ENCODE measurements around the gene ARHGAP26.

ARHGAP26 gene

DNA sequence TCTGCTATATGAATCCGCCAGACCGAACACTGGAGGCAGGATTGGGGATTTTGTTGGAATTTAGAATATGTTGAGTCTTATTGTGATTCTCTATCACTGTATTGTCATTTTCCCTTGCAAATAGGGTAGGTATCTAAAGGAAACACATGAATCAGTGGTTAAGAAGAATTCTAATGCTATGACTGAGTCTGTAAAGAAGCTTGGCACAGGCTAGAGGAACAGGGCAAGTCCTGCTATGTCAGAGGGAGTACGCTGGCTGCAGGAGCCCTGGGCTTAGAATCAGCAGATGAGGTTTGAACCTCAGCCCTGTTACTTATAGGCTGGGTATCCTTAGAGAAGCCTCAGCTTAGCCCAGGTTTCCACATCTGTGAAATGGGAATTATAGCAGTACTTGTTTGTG, 435.2 kb downstream of the ARHGAP26 start:
- no peak for DNase-seq (ENCODE audit: low spot score)
- TF ChIP-seq, protein P1, sequence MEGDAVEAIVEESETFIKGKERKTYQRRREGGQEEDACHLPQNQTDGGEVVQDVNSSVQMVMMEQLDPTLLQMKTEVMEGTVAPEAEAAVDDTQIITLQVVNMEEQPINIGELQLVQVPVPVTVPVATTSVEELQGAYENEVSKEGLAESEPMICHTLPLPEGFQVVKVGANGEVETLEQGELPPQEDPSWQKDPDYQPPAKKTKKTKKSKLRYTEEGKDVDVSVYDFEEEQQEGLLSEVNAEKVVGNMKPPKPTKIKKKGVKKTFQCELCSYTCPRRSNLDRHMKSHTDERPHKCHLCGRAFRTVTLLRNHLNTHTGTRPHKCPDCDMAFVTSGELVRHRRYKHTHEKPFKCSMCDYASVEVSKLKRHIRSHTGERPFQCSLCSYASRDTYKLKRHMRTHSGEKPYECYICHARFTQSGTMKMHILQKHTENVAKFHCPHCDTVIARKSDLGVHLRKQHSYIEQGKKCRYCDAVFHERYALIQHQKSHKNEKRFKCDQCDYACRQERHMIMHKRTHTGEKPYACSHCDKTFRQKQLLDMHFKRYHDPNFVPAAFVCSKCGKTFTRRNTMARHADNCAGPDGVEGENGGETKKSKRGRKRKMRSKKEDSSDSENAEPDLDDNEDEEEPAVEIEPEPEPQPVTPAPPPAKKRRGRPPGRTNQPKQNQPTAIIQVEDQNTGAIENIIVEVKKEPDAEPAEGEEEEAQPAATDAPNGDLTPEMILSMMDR (IDR thresholded peaks at IDR 0.05; ENCODE audit: extremely low read depth, insufficient read depth, missing control alignments), result no peak
- in situ Hi-C loops (cut with MboI; ENCODE audit: low pct_unique_long_range_greater_than_20kb, low sequenced_read_pairs, unreplicated experiment), result loop anchor here (25.0 kb wide), 1 partner anchor 193 kb away; no protein-coding TSS in a partner anchor

DNA sequence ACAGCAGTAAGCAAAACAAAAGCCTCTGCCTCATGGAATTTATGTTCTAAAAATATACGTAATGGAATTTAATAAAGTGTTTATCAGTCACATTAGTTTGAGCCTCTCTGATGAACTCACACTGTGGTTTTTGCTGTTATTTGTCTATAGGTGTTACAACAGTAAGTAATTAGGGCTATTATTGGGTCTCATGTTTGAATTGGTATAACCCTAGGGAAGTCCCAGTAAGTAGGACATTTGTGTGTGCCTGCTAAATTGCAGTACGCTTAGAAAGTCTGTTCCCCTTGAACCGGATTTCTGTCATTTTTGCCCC, 435.7 kb downstream of the ARHGAP26 start:
- in situ Hi-C loops (cut with MboI; ENCODE audit: low pct_unique_long_range_greater_than_20kb, low sequenced_read_pairs, unreplicated experiment), result loop anchor here (25.0 kb wide), 1 partner anchor 194 kb away; no protein-coding TSS in a partner anchor
- TF ChIP-seq, protein P1 (IDR thresholded peaks at IDR 0.05; ENCODE audit: extremely low read depth, insufficient read depth, missing control alignments), result no peak
- DNase-seq (ENCODE audit: low spot score), result no peak

DNA sequence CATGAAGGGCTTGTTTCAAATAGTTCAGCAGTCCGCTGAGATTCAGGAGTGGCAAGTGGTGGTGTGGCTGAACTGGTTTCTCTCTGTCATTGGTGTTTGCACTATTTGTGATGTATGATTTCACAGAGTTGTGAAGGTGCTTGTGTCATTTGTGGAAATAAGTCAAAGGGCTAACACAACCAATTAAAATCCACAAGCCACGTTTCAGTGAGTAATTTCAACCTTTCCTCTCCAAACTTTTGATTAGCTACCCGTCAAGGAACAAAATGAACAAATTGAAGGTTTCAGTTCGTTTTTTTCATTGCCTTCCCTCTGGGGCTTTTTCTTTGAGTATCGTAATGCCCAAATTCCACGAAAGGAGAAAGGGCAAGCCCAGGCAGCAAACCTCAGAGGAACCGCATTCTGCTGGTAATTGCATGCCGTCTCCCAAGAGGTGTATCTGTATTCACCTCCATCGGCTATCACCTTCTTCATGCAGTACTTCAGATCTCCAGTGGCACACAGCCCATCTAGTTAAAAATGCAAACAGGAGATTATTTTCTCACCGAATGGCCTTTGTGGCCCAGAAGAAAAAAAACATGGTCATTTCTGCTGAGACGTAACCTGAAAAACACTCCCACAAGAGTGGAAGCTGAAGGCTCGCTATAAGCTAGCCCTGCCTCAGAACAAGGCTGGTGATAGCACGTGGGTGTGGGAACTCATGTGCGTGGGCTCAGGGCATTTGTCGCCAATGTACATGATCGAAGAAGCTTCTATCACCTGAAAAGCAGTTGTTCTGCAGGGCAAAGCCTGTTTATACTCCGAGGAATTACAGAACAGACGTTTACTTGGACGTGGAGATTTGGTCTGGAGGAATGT, 436.2 kb downstream of the ARHGAP26 start:
- TF ChIP-seq, protein P1 (IDR thresholded peaks at IDR 0.05; ENCODE audit: extremely low read depth, insufficient read depth, missing control alignments), result no peak
- in situ Hi-C loops (cut with MboI; ENCODE audit: low pct_unique_long_range_greater_than_20kb, low sequenced_read_pairs, unreplicated experiment), result loop anchor here (25.0 kb wide), 1 partner anchor 194 kb away; no protein-coding TSS in a partner anchor
- no peak for DNase-seq (ENCODE audit: low spot score)

DNA sequence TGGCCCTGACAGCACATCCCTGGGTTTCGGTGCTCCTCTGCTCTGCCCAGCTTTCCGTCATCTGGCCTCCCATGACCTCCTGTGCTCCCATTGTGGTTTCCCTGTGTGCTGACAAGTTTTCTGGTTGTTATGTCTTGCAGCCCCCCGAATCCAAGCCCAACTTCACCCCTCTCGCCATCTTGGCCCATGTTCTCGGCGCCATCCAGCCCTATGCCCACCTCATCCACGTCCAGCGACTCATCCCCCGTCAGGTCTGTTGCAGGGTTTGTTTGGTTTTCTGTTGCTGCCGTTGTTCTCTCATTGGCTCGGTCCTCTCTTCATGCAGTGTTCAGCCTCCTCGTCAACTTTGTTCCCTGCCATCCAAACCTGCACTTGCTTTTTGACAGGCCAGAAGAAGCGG, 436.9 kb downstream of the ARHGAP26 start:
- DNase-seq (ENCODE audit: low spot score), result no peak
- TF ChIP-seq, protein P1 (IDR thresholded peaks at IDR 0.05; ENCODE audit: extremely low read depth, insufficient read depth, missing control alignments), result no peak
- in situ Hi-C loops (cut with MboI; ENCODE audit: low pct_unique_long_range_greater_than_20kb, low sequenced_read_pairs, unreplicated experiment), result loop anchor here (25.0 kb wide), 1 partner anchor 195 kb away; no protein-coding TSS in a partner anchor

DNA sequence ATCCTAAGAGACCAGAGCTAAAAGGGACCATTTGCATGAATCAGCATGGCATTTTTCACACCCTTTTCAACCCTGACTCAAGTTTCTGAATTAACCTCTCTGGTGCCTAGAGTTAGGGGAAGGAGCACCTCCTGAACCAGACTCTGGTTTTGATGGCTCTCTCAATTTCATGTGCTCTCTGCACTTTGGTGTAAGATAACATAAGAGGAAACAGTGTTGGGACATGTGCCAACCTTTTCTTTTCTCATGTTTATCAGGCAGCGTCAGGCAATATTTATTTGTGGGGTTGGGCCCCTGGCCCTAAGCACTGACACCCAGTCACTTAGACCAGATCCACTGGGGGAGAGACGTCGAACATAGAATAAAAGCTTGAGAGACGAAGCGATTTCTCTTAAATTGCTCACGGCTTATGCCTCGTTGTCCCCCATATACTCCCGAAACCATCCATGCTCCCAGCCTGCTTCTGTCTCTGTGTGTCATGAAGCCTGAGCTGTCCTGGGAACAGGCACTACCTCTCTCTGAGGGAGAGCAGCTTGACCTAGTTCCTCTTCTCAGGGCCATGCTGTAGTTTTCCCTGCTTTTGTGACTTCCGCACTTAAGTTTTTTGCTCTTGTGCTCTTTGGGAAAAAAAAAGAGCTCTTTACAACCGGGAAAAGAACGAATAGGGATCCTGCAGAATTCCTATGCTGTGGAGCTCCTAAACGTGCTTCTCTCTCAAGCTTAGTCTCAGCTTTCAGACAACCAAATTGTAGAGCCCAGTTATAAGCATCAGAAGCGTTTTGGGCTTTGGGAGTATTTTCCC, 437.6 kb downstream of the ARHGAP26 start:
- no peak for DNase-seq (ENCODE audit: low spot score)
- TF ChIP-seq, protein P1 (IDR thresholded peaks at IDR 0.05; ENCODE audit: extremely low read depth, insufficient read depth, missing control alignments), result no peak
- in situ Hi-C loops (cut with MboI; ENCODE audit: low pct_unique_long_range_greater_than_20kb, low sequenced_read_pairs, unreplicated experiment), result loop anchor here (25.0 kb wide), 1 partner anchor 195 kb away; no protein-coding TSS in a partner anchor

DNA sequence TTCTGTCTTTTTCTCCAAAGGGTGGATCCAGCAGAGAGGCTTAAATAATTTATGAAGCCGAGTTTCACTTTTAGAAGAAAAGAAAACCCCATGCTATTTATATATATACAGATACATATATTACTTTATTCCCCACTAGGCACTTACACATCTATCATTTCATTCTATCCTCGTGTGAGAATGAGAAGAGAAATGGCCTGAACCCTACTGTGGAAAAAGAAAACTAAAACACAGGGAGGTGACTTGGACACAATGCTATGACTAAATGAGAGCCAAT, 438.1 kb downstream of the ARHGAP26 start:
- no peak for DNase-seq (ENCODE audit: low spot score)
- TF ChIP-seq, protein P1 (IDR thresholded peaks at IDR 0.05; ENCODE audit: extremely low read depth, insufficient read depth, missing control alignments), result no peak
- in situ Hi-C loops (cut with MboI; ENCODE audit: low pct_unique_long_range_greater_than_20kb, low sequenced_read_pairs, unreplicated experiment), result loop anchor here (25.0 kb wide), 1 partner anchor 196 kb away; no protein-coding TSS in a partner anchor
